Aorta (tissue), 5 donors: Measurements from ENCODE around the gene ETS1. TPM values are rescaled to one million over a fixed set of nuclear protein-coding genes. Genes with fewer than 3 reads are reported as not detected.
A peak's percentile ranks its signal among the peaks of the same experiment; 100 is the strongest.

ENCODE experiments used
- ATAC-seq: fragments of 200-7000 bp; cut with Tn5 transposase; one replicate; pipeline ENCODE4 v1.9.1; 2022; ENCODE audit warnings: moderate library complexity; ENCODE audit not compliant: low FRiP score
- DNase-seq, 2 donors: peaks; one replicate each; pipeline ENCODE4 v3.0.0-alpha.2; 2020
- H3K27ac ChIP-seq, 2 donors: one replicate each; pipeline ENCODE4 v1.5.1; 2013; ENCODE audit warnings: low read length in 2 of 2, mild to moderate bottlenecking in 2 of 2, moderate library complexity in 2 of 2, control low read depth in 1 of 2, inconsistent platforms in 1 of 2, low read depth in 1 of 2
- H3K27me3 ChIP-seq, 2 donors: one replicate each; pipeline ENCODE4 v1.6.1; 2013; ENCODE audit warnings: control low read depth in 1 of 2, low read length in 1 of 2, mild to moderate bottlenecking in 1 of 2, moderate library complexity in 1 of 2; ENCODE audit not compliant: insufficient read depth in 2 of 2, control insufficient read depth in 1 of 2
- H3K36me3 ChIP-seq, 2 donors: one replicate each; pipeline ENCODE4 v1.6.1; 2013; ENCODE audit warnings: control low read depth in 1 of 2, low read length in 1 of 2, mild to moderate bottlenecking in 1 of 2; ENCODE audit not compliant: insufficient read depth in 2 of 2, control insufficient read depth in 1 of 2
- H3K4me1 ChIP-seq, 2 donors: one replicate each; pipeline ENCODE4 v1.6.1; 2013; ENCODE audit warnings: low read length in 2 of 2, control low read depth in 1 of 2, mild to moderate bottlenecking in 1 of 2, moderate library complexity in 1 of 2; ENCODE audit not compliant: insufficient read depth in 2 of 2, control insufficient read depth in 1 of 2
- H3K4me3 ChIP-seq, 2 donors: one replicate each; pipeline ENCODE4 v1.5.1; 2013; ENCODE audit warnings: low read length in 2 of 2, control low read depth in 1 of 2, mild to moderate bottlenecking in 1 of 2
- H3K9me3 ChIP-seq: one replicate; pipeline ENCODE4 v1.6.1; 2013; ENCODE audit warnings: mild to moderate bottlenecking, low read length; ENCODE audit not compliant: control insufficient read depth
- WGBS, 2 donors: extraction: QIAGEN DNeasy Blood & Tissue Kit; methylation state at CpG; one replicate each; pipeline ENCODE4 v1.1.7; 2013; 5-methylcytosine and 5-hydroxymethylcytosine counted together
- intact Hi-C, 2 donors: fragments of 100-400 bp; cut with DNase I; formaldehyde crosslinking; loops; one replicate each; pipeline versions ENCODE4 v1.14.2 to v1.15.0; 2022
- polyA plus RNA-seq, 2 donors: library from polyadenylated mRNA; stranded (reverse); fragments of 200-250 nt; gene quantifications; one replicate each; pipeline ENCODE4 v1.2.3, GENCODE V29; 2013
- total RNA-seq, 2 donors: library from RNA; stranded (reverse); fragmentation: NEBNext Ultra II Directional; extraction: Animal tissue kit (Norgen Biotek cat#: 25700); gene quantifications; one replicate each; pipeline ENCODE4 v1.2.1, GENCODE V29; 2021
- donor health status: healthy with polysubstance abuse.
- donor health status: Bipolar disorder and iron deficiency.
- donor health status: DM: no; HTN: no; CAD: no.
- donor health status: DM: no; HTN: no; CAD: no.
- donor health status: DM: yes; HTN: yes; CAD: no.

The ETS1 gene
- total and polyA plus RNA-seq, 4 donors = 17.8 to 125 (median 69.8) TPM

GRCh38 chr11:128498721-128499245 lies 88.6 kb downstream of the ETS1 start:
- H3K27ac ChIP-seq = peak overlapping the region; percentile 7 to 18

GRCh38 chr11:128497776-128498095 lies 89.6 kb downstream of the ETS1 start:
- Histone ChIP-seq H3K4me1 (peaks cover 2 to 12% of the 10 kb centered on the region in 2 donors), H3K27me3 (no peaks in the 10 kb centered on the region), H3K36me3 (no peaks in the 10 kb centered on the region), H3K4me3 (no peak overlapping the region), H3K27ac (peak overlapping the region in 1 of 2 donors; percentile 66), H3K9me3 (no peaks in the 10 kb centered on the region)
- intact Hi-C loops = no loop called here
- no peak for DNase-seq
- WGBS, 2 donors = 1 to 10% methylated on average over 3 of the region's 3 CpGs
- no peak for ATAC-seq

More at GRCh38 chr11:128498721-128499245, 88.6 kb downstream of the ETS1 start:
- intact Hi-C loops = no loop called here
- no peak for DNase-seq
- Histone ChIP-seq H3K27me3 (no peaks in the 10 kb centered on the region), H3K9me3 (no peaks in the 10 kb centered on the region), H3K4me1 (peaks cover 2 to 12% of the 10 kb centered on the region in 2 donors), H3K36me3 (no peaks in the 10 kb centered on the region), H3K4me3 (no peak overlapping the region)
- no peak for ATAC-seq
- 22 to 26% methylated on average over 2 of the region's 2 CpGs for WGBS, 2 donors

- peak; percentile 82 for ATAC-seq
- intact Hi-C loops = no loop called here
- Histone ChIP-seq H3K4me1 (peaks cover 0 to 14% of the 10 kb centered on the region in 2 donors), H3K36me3 (no peaks in the 10 kb centered on the region), H3K27ac (peak overlapping the region; percentile 46 to 89), H3K9me3 (no peaks in the 10 kb centered on the region), H3K27me3 (no peaks in the 10 kb centered on the region), H3K4me3 (no peak overlapping the region)
- DNase-seq = peak in 1 of 2 donors; percentile 71
- WGBS, 2 donors = 4% methylated on average over 7 of the region's 7 CpGs
These were observed 90.1 kb downstream of the ETS1 start for GRCh38 chr11:128497061-128497775.

GRCh38 chr11:128496692-128497060 lies 90.7 kb downstream of the ETS1 start:
- Histone ChIP-seq H3K4me1 (peaks cover 0 to 14% of the 10 kb centered on the region in 2 donors), H3K27ac (peak overlapping the region in 1 of 2 donors; percentile 89), H3K27me3 (no peaks in the 10 kb centered on the region), H3K36me3 (no peaks in the 10 kb centered on the region), H3K9me3 (no peaks in the 10 kb centered on the region), H3K4me3 (no peak overlapping the region)
- 1 to 3% methylated on average over 4 of the region's 4 CpGs for WGBS, 2 donors
- ATAC-seq (peak; percentile 58), DNase-seq (no peak)
- intact Hi-C loops = no loop called here

GRCh38 chr11:128496249-128496648 lies 91.1 kb downstream of the ETS1 start:
- intact Hi-C loops = no loop called here
- no peak for DNase-seq
- Histone ChIP-seq H3K9me3 (no peaks in the 10 kb centered on the region), H3K27ac (peak overlapping the region in 1 of 2 donors; percentile 89), H3K36me3 (no peaks in the 10 kb centered on the region), H3K4me1 (peaks cover 0 to 14% of the 10 kb centered on the region in 2 donors), H3K27me3 (no peaks in the 10 kb centered on the region), H3K4me3 (no peak overlapping the region)
- 3 to 8% methylated on average over 3 of the region's 3 CpGs for WGBS, 2 donors
- no peak for ATAC-seq

- Histone ChIP-seq H3K27me3 (no peaks in the 10 kb centered on the region), H3K4me3 (no peak overlapping the region), H3K4me1 (peaks cover 0 to 14% of the 10 kb centered on the region in 2 donors), H3K27ac (peak overlapping the region in 1 of 2 donors; percentile 8), H3K36me3 (peaks cover 0 to 4% of the 10 kb centered on the region in 2 donors), H3K9me3 (no peaks in the 10 kb centered on the region)
- intact Hi-C loops = no loop called here
- ATAC-seq = no peak
- no peak for DNase-seq
- 86% methylated on average over 3 of the region's 3 CpGs for WGBS, 2 donors
These were observed 92.7 kb downstream of the ETS1 start for GRCh38 chr11:128494418-128495332.

- H3K4me1 ChIP-seq = peaks cover 0 to 8% of the 10 kb centered on the region in 2 donors
- peaks cover 4 to 6% of the 10 kb centered on the region in 2 donors for H3K36me3 ChIP-seq
- DNase-seq (no peak), ATAC-seq (no peak)
- no peaks in the 10 kb centered on the region for H3K27me3 ChIP-seq
- no peaks in the 10 kb centered on the region for H3K9me3 ChIP-seq
- WGBS, 2 donors = 69 to 71% methylated on average over 2 of the region's 2 CpGs
- intact Hi-C loops = no loop called here
- peak overlapping the region in 1 of 2 donors; percentile 81 for H3K27ac ChIP-seq
- H3K4me3 ChIP-seq = no peak overlapping the region
These were observed 93.8 kb downstream of the ETS1 start for GRCh38 chr11:128493570-128493965.

- ATAC-seq (no peak), DNase-seq (no peak)
- Histone ChIP-seq H3K27ac (peak overlapping the region in 1 of 2 donors; percentile 81), H3K4me1 (peaks cover 2 to 6% of the 10 kb centered on the region in 2 donors), H3K9me3 (no peaks in the 10 kb centered on the region), H3K4me3 (no peak overlapping the region), H3K36me3 (peaks cover 4 to 6% of the 10 kb centered on the region in 2 donors), H3K27me3 (no peaks in the 10 kb centered on the region)
- WGBS, 2 donors = 57% methylated on average over 5 of the region's 5 CpGs
- intact Hi-C loops = no loop called here
These were observed 94.3 kb downstream of the ETS1 start for GRCh38 chr11:128492903-128493569.
